Stromal cell of bone marrow (primary cell): Measurements from ENCODE around the gene TDO2.
"Not testable (repeated sequence)": the region's sequence is repeated elsewhere in the genome, so short reads cannot be mapped to it uniquely, and the experiment has no call there.

Experiments used
- DNase-seq: peaks from one replicate; pipeline ENCODE4 v3.0.0-alpha.2; 2012; ENCODE audit warnings: low read depth

The TDO2 gene

GRCh38 chr4:155907556-155907955 lies 4.1 kb downstream of the TDO2 start:
- no peak for DNase-seq

GRCh38 chr4:155908187-155909139 lies 5.0 kb downstream of the TDO2 start:
- no peak for DNase-seq

GRCh38 chr4:155909615-155910226 lies 6.2 kb downstream of the TDO2 start:
- DNase-seq: no peak

- DNase-seq: no peak
These were observed 8.4 kb downstream of the TDO2 start for GRCh38 chr4:155911905-155912304.

- DNase-seq: no peak
These were observed 11.3 kb downstream of the TDO2 start for GRCh38 chr4:155914782-155915181.

GRCh38 chr4:155921597-155921996 lies 18.1 kb downstream of the TDO2 start:
- DNase-seq: no peak

GRCh38 chr4:155924637-155925036 lies 21.1 kb downstream of the TDO2 start:
- DNase-seq: no peak

- DNase-seq: no peak
These were observed 26.3 kb downstream of the TDO2 start for GRCh38 chr4:155929833-155930232.

- no peak for DNase-seq
These were observed 26.8 kb downstream of the TDO2 start for GRCh38 chr4:155930330-155930729.

- no peak for DNase-seq
These were observed 28.1 kb downstream of the TDO2 start for GRCh38 chr4:155931634-155932033.

GRCh38 chr4:155934634-155935033 lies 31.1 kb downstream of the TDO2 start:
- not testable (repeated sequence) for DNase-seq

- no peak for DNase-seq
These were observed 32.0 kb downstream of the TDO2 start for GRCh38 chr4:155935389-155935986.

GRCh38 chr4:155941085-155941790 lies 37.7 kb downstream of the TDO2 start:
- DNase-seq: no peak

- DNase-seq: no peak
These were observed 38.3 kb downstream of the TDO2 start for GRCh38 chr4:155941820-155942219.

GRCh38 chr4:155943605-155944291 lies 40.3 kb downstream of the TDO2 start:
- no peak for DNase-seq

GRCh38 chr4:155944516-155944915 lies 41.0 kb downstream of the TDO2 start:
- DNase-seq: no peak

- peak; percentile 48 for DNase-seq
These were observed 43.0 kb downstream of the TDO2 start for GRCh38 chr4:155946486-155946885.

GRCh38 chr4:155948541-155948940 lies 45.0 kb downstream of the TDO2 start:
- DNase-seq: no peak

- no peak for DNase-seq
These were observed 47.0 kb downstream of the TDO2 start for GRCh38 chr4:155950461-155950860.

GRCh38 chr4:155952501-155952901 lies 49.0 kb downstream of the TDO2 start:
- DNase-seq: peak; percentile 29
